DOHH2 (cell line): ENCODE data around the gene TRIM46.
"Not testable (repeated sequence)": the region's sequence is repeated elsewhere in the genome, so short reads cannot be mapped to it uniquely, and the experiment has no call there.

Source experiments
- H3F3A ChIP-seq: fragments of 200-600 bp; sonication (generic), shearing (Covaris generic); 2 replicates; pipeline ENCODE4 v1.6.0; 2016; ENCODE audit warnings: antibody characterized with exemption, mild to moderate bottlenecking; ENCODE audit not compliant: control insufficient read depth, insufficient read depth
- H3K27ac ChIP-seq: fragments of 200-600 bp; sonication (generic); 2 replicates; pipeline ENCODE4 v1.5.1; 2014; ENCODE audit warnings: low read depth, mild to moderate bottlenecking, low read length, moderate library complexity
- H3K27me3 ChIP-seq: fragments of 200-600 bp; sonication (generic); 2 replicates; pipeline ENCODE4 v1.6.1; 2014; ENCODE audit warnings: mild to moderate bottlenecking, low read length, mixed read lengths; ENCODE audit not compliant: control insufficient read depth
- H3K36me3 ChIP-seq: fragments of 200-600 bp; sonication (generic); 2 replicates; pipeline ENCODE4 v1.6.1; 2014; ENCODE audit warnings: mild to moderate bottlenecking, low read length, moderate library complexity, mixed read lengths; ENCODE audit not compliant: control insufficient read depth
- H3K4me1 ChIP-seq: fragments of 200-600 bp; sonication (generic); 2 replicates; pipeline ENCODE4 v1.6.1; 2014; ENCODE audit warnings: mild to moderate bottlenecking, low read length, mixed read lengths; ENCODE audit not compliant: control insufficient read depth
- H3K4me2 ChIP-seq: fragments of 200-600 bp; sonication (generic); 2 replicates; pipeline ENCODE4 v1.6.0; 2014; ENCODE audit warnings: mild to moderate bottlenecking, low read length, moderate library complexity
- H3K4me3 ChIP-seq: fragments of 200-600 bp; sonication (generic); 2 replicates; pipeline ENCODE4 v1.5.1; 2014; ENCODE audit warnings: mild to moderate bottlenecking, low read length, mixed read lengths
- H3K79me2 ChIP-seq: fragments of 200-600 bp; sonication (generic); 2 replicates; pipeline ENCODE4 v1.6.1; 2014; ENCODE audit warnings: mild to moderate bottlenecking, low read length, mixed read lengths; ENCODE audit not compliant: control insufficient read depth
- H3K9me2 ChIP-seq: fragments of 200-600 bp; sonication (generic); replicated peaks from 2 replicates; pipeline ENCODE4 v1.6.1; 2014; ENCODE audit warnings: mild to moderate bottlenecking, low read length, mixed read lengths; ENCODE audit not compliant: control insufficient read depth
- H3K9me3 ChIP-seq: fragments of 200-600 bp; sonication (generic); 2 replicates; pipeline ENCODE4 v1.6.1; 2014; ENCODE audit warnings: antibody characterized with exemption, low read length, mixed read lengths; ENCODE audit not compliant: control insufficient read depth, insufficient read depth
- H4K20me1 ChIP-seq: fragments of 200-600 bp; sonication (generic); 2 replicates; pipeline ENCODE4 v1.6.0; 2014; ENCODE audit warnings: low read depth, mild to moderate bottlenecking, antibody characterized with exemption, low read length, moderate library complexity; ENCODE audit not compliant: control insufficient read depth, insufficient read depth
- EZH2phosphoT487 ChIP-seq: fragments of 200-600 bp; sonication (generic); IDR thresholded peaks from 2 replicates; pipeline ENCODE4 v1.6.1; 2017; ENCODE audit warnings: borderline replicate concordance, mild to moderate bottlenecking, antibody characterized with exemption, low read length, moderate library complexity, mixed read lengths
- TF ChIP-seq, protein P1 (sequence below): fragments of 200-600 bp; sonication (generic); IDR thresholded peaks from one replicate; pipeline ENCODE4 v1.5.1; 2014; ENCODE audit warnings: antibody characterized with exemption, mild to moderate bottlenecking, low read depth, low read length; ENCODE audit not compliant: poor library complexity, severe bottlenecking

The TRIM46 gene

DNA sequence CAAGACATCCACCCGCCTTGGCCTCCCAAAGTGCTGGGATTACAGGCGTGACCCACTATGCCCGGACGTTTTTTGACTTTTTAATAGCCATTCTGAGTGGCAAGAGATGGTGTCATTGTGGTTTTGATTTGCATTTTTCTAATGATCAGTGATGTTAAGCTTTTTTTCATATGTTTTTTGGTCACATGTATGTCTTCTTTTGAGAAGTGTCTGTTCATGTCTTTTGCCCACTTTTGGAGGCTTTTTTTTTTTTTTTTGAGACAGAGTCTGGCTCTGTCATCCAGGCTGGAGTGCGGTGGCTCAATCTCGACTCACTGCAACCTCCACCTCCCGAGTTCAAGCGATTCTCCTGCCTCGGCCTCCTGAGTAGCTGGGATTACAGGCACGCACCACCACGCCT, 9.0 kb upstream of the TRIM46 start:
- not testable (repeated sequence) for H3K79me2 ChIP-seq, H3K9me2 ChIP-seq, H3F3A ChIP-seq, H3K4me2 ChIP-seq, H3K27ac ChIP-seq, H4K20me1 ChIP-seq, H3K4me3 ChIP-seq, H3K27me3 ChIP-seq, H3K9me3 ChIP-seq
- H3K36me3 ChIP-seq = peaks cover 13% of the 10 kb centered on the region
- peaks cover 33% of the 10 kb centered on the region for H3K4me1 ChIP-seq

DNA sequence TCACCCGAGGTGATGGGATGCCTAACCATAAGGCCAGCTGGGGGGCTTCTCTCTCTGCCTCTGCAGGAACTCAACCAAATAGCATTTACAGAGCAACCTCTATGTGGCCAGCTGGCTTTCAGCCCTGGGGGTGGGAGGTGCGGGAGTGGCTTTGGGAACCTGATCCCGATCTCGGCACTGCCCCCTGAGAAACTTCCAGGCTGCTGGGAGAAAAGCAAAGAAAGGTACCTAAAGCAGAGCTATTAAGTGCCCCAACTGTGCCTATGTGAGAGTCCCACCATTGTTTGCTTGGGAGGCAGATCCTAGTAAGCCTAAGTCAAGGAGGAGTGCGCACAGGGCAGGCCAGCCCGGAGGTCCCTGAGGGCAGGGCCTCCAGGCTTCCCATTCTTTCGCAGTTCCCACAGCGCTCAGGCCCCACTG, 7.6 kb upstream of the TRIM46 start:
- Histone ChIP-seq H3K36me3 (peaks cover 20% of the 10 kb centered on the region), H3K27ac (no peak overlapping the region), H3K4me2 (peak overlapping the region; percentile 90), H3K27me3 (no peaks in the 10 kb centered on the region), H4K20me1 (no peaks in the 10 kb centered on the region), H3K79me2 (no peaks in the 10 kb centered on the region), H3K4me3 (peak overlapping the region; percentile 14), H3K9me3 (no peaks in the 10 kb centered on the region), H3K4me1 (peaks cover 33% of the 10 kb centered on the region), H3K9me2 (no peaks in the 10 kb centered on the region), H3F3A (peaks cover 9% of the 10 kb centered on the region; the same call in 1 of the 2 replicates)
- no peak for TF ChIP-seq EZH2phosphoT487
- TF ChIP-seq, protein P1, sequence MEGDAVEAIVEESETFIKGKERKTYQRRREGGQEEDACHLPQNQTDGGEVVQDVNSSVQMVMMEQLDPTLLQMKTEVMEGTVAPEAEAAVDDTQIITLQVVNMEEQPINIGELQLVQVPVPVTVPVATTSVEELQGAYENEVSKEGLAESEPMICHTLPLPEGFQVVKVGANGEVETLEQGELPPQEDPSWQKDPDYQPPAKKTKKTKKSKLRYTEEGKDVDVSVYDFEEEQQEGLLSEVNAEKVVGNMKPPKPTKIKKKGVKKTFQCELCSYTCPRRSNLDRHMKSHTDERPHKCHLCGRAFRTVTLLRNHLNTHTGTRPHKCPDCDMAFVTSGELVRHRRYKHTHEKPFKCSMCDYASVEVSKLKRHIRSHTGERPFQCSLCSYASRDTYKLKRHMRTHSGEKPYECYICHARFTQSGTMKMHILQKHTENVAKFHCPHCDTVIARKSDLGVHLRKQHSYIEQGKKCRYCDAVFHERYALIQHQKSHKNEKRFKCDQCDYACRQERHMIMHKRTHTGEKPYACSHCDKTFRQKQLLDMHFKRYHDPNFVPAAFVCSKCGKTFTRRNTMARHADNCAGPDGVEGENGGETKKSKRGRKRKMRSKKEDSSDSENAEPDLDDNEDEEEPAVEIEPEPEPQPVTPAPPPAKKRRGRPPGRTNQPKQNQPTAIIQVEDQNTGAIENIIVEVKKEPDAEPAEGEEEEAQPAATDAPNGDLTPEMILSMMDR = no peak

DNA sequence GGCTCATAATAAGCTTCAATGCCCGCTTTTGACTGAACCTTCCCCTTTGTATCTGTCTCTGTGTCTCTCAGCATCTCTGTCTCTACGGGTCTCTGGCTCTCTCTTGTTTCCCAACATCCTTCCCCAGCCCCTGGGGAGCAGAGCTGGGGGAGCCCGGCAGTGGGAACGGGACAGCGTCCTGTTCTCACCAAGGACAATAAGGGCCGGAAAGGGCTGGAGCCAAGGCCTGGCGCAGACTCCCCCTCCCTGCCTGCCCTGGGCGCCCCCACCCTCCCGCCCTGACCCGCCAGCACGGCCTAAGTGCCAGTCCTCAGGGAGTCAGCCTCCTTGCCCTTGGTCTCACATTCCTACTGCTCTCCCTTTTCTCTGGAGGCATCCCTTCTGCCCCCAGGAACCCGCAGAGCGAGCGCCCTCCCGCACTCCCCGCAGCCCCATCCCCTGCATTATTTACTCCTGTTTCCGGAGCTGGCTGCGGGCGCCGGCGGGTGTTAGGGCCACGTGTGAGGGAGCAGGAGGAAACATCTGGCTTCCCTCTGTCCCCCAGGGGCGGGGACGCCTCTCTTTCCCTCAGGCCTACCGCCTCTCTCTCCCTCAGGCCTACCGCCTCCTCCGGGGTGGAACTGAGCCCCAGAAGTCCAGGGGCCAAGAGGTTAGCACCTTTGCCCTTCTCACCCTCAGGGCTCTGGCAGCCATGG, 7.0 kb upstream of the TRIM46 start:
- H3K4me2 ChIP-seq = peak overlapping the region; percentile 90

More for the DNA sequence above, 7.0 kb upstream of the TRIM46 start:
- Histone ChIP-seq H3K4me1 (peaks cover 33% of the 10 kb centered on the region), H3F3A (peaks cover 9% of the 10 kb centered on the region; the same call in 1 of the 2 replicates), H4K20me1 (no peaks in the 10 kb centered on the region), H3K9me2 (no peaks in the 10 kb centered on the region), H3K36me3 (peaks cover 25% of the 10 kb centered on the region), H3K27ac (peak overlapping the region; percentile 53), H3K9me3 (no peaks in the 10 kb centered on the region), H3K79me2 (peaks cover 5% of the 10 kb centered on the region), H3K27me3 (no peaks in the 10 kb centered on the region), H3K4me3 (peak overlapping the region; percentile 70)
- TF ChIP-seq, protein P1 = no peak
- no peak for TF ChIP-seq EZH2phosphoT487
